GM18498 (cell line): ENCODE results near the gene FRS3.

ENCODE experiments used
- ATAC-seq: cut with Tn5 transposase; IDR thresholded peaks from one replicate; pipeline ENCODE4 v1.9.1; 2021; ENCODE audit warnings: mild to moderate bottlenecking, moderate library complexity; ENCODE audit not compliant: unreplicated experiment

The FRS3 gene

GRCh38 chr6:41791305-41791704 lies 11.6 kb upstream of the FRS3 start:
- ATAC-seq: no peak

- no peak for ATAC-seq
Measured at GRCh38 chr6:41790045-41790444, 10.3 kb upstream of the FRS3 start.

GRCh38 chr6:41789390-41789724 lies 9.7 kb upstream of the FRS3 start:
- no peak for ATAC-seq

GRCh38 chr6:41787219-41787917 lies 7.7 kb upstream of the FRS3 start, which contains the start of gene TOMM6:
Gene TOMM6, plus strand, starts transcription at chr6:41787694. Its CDS starts 4 bp downstream, at chr6:41787698.
- ATAC-seq: peak; percentile 83

GRCh38 chr6:41786451-41787218 lies 6.9 kb upstream of the FRS3 start:
- ATAC-seq: peak; percentile 61

- ATAC-seq: peak; percentile 1
Measured at GRCh38 chr6:41785689-41786450, 6.2 kb upstream of the FRS3 start.

- no peak for ATAC-seq
Measured at GRCh38 chr6:41785254-41785653, 5.6 kb upstream of the FRS3 start.

GRCh38 chr6:41784581-41785171 lies 5.0 kb upstream of the FRS3 start:
- no peak for ATAC-seq

- no peak for ATAC-seq
Measured at GRCh38 chr6:41783106-41783780, 3.5 kb upstream of the FRS3 start.

- no peak for ATAC-seq
Measured at GRCh38 chr6:41781366-41781730, 1.6 kb upstream of the FRS3 start.

GRCh38 chr6:41780551-41781365 lies 1.1 kb upstream of the FRS3 start, which contains the start of gene PRICKLE4:
Gene PRICKLE4, plus strand, starts transcription at chr6:41780782. Its CDS starts 2,692 bp downstream, at chr6:41783474.
- ATAC-seq: no peak

GRCh38 chr6:41779336-41779735 lies 364 bp downstream of the FRS3 start:
- ATAC-seq: no peak

GRCh38 chr6:41778895-41779294 lies 805 bp downstream of the FRS3 start:
- no peak for ATAC-seq

- ATAC-seq: no peak
Measured at GRCh38 chr6:41777551-41778285, 2.0 kb downstream of the FRS3 start.

GRCh38 chr6:41775293-41775882 lies 4.3 kb downstream of the FRS3 start:
- no peak for ATAC-seq

- no peak for ATAC-seq
Measured at GRCh38 chr6:41774841-41775240, 4.9 kb downstream of the FRS3 start.

GRCh38 chr6:41771058-41771983 lies 8.4 kb downstream of the FRS3 start:
- no peak for ATAC-seq
